ENCODE measurements around the gene CREM. TPM values are rescaled to one million over a fixed set of nuclear protein-coding genes. Genes with fewer than 3 reads are reported as not detected.

CREM gene
- total and polyA plus RNA-seq, 12 donors, result 37.8 to 91.7 (median 57.6) TPM

DNA sequence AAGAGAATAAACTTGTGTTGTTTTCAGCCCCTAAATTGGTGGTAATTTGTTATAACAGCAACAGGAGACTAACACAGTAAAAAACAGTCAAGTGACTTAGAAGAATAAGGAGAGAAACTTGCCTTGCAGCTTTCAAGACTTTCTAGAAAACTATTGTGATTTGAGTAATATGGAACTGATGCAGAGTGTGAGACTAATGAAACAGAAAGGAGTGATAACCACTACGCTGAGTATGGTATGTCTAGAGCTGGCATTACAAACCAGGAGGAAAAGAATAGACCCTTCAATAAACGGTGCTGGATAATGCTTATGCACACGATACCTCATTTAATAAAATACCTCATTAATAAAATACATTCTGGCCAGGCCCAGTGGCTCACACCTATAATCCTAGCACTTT is 99.9 kb downstream of the CREM start:
- intact Hi-C loops (cut with DNase I), result no loop called here
- Histone ChIP-seq H3K36me3 (no peaks in the 10 kb centered on the region), H3K27me3 (no peaks in the 10 kb centered on the region), H3K4me1 (no peaks in the 10 kb centered on the region), H3K9me3 (no peaks in the 10 kb centered on the region), H3K27ac (no peak overlapping the region), H3K4me3 (no peak overlapping the region)
- TF ChIP-seq, protein P1, sequence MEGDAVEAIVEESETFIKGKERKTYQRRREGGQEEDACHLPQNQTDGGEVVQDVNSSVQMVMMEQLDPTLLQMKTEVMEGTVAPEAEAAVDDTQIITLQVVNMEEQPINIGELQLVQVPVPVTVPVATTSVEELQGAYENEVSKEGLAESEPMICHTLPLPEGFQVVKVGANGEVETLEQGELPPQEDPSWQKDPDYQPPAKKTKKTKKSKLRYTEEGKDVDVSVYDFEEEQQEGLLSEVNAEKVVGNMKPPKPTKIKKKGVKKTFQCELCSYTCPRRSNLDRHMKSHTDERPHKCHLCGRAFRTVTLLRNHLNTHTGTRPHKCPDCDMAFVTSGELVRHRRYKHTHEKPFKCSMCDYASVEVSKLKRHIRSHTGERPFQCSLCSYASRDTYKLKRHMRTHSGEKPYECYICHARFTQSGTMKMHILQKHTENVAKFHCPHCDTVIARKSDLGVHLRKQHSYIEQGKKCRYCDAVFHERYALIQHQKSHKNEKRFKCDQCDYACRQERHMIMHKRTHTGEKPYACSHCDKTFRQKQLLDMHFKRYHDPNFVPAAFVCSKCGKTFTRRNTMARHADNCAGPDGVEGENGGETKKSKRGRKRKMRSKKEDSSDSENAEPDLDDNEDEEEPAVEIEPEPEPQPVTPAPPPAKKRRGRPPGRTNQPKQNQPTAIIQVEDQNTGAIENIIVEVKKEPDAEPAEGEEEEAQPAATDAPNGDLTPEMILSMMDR (IDR thresholded peaks at IDR 0.05), result no peak
- DNase-seq (no peak), ATAC-seq (no peak)
- WGBS, 2 donors, result 86 to 92% methylated on average over 3 of the region's 3 CpGs

- DNase-seq (no peak), ATAC-seq (no peak)
- Histone ChIP-seq H3K27ac (no peak overlapping the region), H3K4me3 (no peak overlapping the region), H3K4me1 (no peaks in the 10 kb centered on the region), H3K36me3 (no peaks in the 10 kb centered on the region), H3K9me3 (no peaks in the 10 kb centered on the region), H3K27me3 (no peaks in the 10 kb centered on the region)
- intact Hi-C loops (cut with DNase I), result no loop called here
- 96 to 97% methylated on average over 1 of the region's 1 CpG for WGBS, 2 donors
- TF ChIP-seq, protein P1 (IDR thresholded peaks at IDR 0.05), result no peak
These were observed 101.4 kb downstream of the CREM start for GRCh38 chr10:35228058-35228457.

- no peaks in the 10 kb centered on the region for H3K9me3 ChIP-seq
- WGBS, 2 donors, result 95 to 96% methylated on average over 4 of the region's 4 CpGs
- no peaks in the 10 kb centered on the region for H3K27me3 ChIP-seq
- TF ChIP-seq, protein P1 (IDR thresholded peaks at IDR 0.05), result no peak
- DNase-seq (no peak), ATAC-seq (no peak)
- H3K4me3 ChIP-seq, result no peak overlapping the region
- peaks cover 0 to 2% (median 0%) of the 10 kb centered on the region in 9 donors for H3K4me1 ChIP-seq
- no peak overlapping the region for H3K27ac ChIP-seq
- H3K36me3 ChIP-seq, result no peaks in the 10 kb centered on the region
- intact Hi-C loops (cut with DNase I), result loop anchor here in 3 of 10 donors (10.0 kb wide), 2 partner anchors 333 to 363 kb away; no protein-coding TSS in a partner anchor
These were observed 105.0 kb downstream of the CREM start for GRCh38 chr10:35231646-35232045.

DNA sequence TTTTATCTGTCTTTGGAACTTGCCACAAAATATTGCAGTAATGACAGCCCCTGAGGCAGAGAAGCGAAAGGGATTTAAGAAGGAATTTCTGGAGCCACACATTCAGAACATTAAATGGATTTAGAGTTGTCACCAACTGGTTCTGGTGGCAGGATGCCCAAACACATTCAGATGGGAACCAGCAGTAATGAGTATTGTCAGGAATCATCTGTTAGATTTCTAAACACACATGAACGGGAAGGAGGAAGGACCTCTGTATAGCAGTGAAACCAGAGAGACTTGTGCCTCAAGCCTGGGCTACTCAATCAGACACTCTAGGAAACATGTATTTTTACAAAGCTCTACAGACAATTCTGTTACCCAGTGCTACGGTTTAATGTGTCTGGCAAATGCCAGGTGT is 105.9 kb downstream of the CREM start:
- ATAC-seq (no peak), DNase-seq (no peak)
- Histone ChIP-seq H3K4me3 (no peak overlapping the region), H3K27me3 (no peaks in the 10 kb centered on the region), H3K36me3 (no peaks in the 10 kb centered on the region), H3K9me3 (no peaks in the 10 kb centered on the region), H3K27ac (no peak overlapping the region), H3K4me1 (peaks cover 0 to 5% (median 0%) of the 10 kb centered on the region in 9 donors)
- 74 to 78% methylated on average over 3 of the region's 3 CpGs for WGBS, 2 donors
- intact Hi-C loops (cut with DNase I), result loop anchor here in 3 of 10 donors (10.0 kb wide), 2 partner anchors 332 to 362 kb away; no protein-coding TSS in a partner anchor
- TF ChIP-seq, protein P1 (IDR thresholded peaks at IDR 0.05), result no peak

All from heart right ventricle (tissue), 16 donors.